ENCODE measurements around the gene NR6A1. TPM values are rescaled to one million over a fixed set of nuclear protein-coding genes. Genes with fewer than 3 reads are reported as not detected.

The NR6A1 gene
- total and polyA plus RNA-seq, 2 of the 13 experiments (the other 11 are each of a cell fraction or from before 2014, with no cell fraction given): 28.1 to 31.5 TPM

- Histone ChIP-seq H4K20me1 (ENCODE audit: insufficient read depth, low read length) (no peaks in the 10 kb centered on the region), H3K27me3 (ENCODE audit: control insufficient read depth in 1 of 2, insufficient read depth in 2 of 2, low read length in 2 of 2) (peaks cover 2 to 22% of the 10 kb centered on the region in 2 experiments; a peak in 4 of 5 replicates), H3K4me1 (ENCODE audit: insufficient read depth, low read length) (peaks cover 54% of the 10 kb centered on the region), H3K4me2 (ENCODE audit: low read depth, low read length) (peak overlapping the region; percentile 34; the same call in 1 of the 2 replicates), H3K79me2 (ENCODE audit: insufficient read depth, low read length) (no peaks in the 10 kb centered on the region), H3K9ac (ENCODE audit: insufficient read depth, low read depth, low read length) (no peak overlapping the region), H2AFZ (ENCODE audit: low read length) (no peak overlapping the region), H3K4me3 (replicated peaks in 1 of 3; ENCODE audit: insufficient read depth in 1 of 3, low read depth in 2 of 3, low read length in 3 of 3) (no peak overlapping the region), H3K36me3 (replicated peaks in 1 of 2; ENCODE audit: control insufficient read depth in 1 of 2, insufficient read depth in 2 of 2, low read length in 2 of 2) (no peaks in the 10 kb centered on the region), H3K9me3 (ENCODE audit: low read length) (no peaks in the 10 kb centered on the region), H3K27ac (ENCODE audit: extremely low read length, insufficient read depth, low read length) (no peak overlapping the region)
- ChIA-PET POLR2A (interaction anchor here (1.0 to 1.4 kb wide), 6 partner anchors 17 to 82 kb away, joined by 3 to 7 read pairs (median 3); partner anchors contain the start of gene WDR38), CTCF (ENCODE audit: low intra/inter-chr PET ratio, low total read pairs) (interaction anchor here (4.0 kb wide), 1 partner anchor 74 kb away, joined by 18 read pairs; the partner anchor contains the start of gene WDR38)
- TF ChIP-seq ZNF460 (CRISPR knock-in tag; IDR thresholded peaks at IDR 0.05; ENCODE audit: borderline replicate concordance) (peak; percentile 53; the same call in 1 of the 2 replicates), ZNF768 (CRISPR knock-in tag; IDR thresholded peaks at IDR 0.05) (peak; percentile 85; the same call in 1 of the 2 replicates)
- TF ChIP-seq, protein P1, sequence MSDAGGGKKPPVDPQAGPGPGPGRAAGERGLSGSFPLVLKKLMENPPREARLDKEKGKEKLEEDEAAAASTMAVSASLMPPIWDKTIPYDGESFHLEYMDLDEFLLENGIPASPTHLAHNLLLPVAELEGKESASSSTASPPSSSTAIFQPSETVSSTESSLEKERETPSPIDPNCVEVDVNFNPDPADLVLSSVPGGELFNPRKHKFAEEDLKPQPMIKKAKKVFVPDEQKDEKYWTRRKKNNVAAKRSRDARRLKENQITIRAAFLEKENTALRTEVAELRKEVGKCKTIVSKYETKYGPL (CRISPR knock-in tag; IDR thresholded peaks at IDR 0.05): no peak
- WGBS (ENCODE audit: low lambda C conversion rate): 31% methylated on average over 11 of the region's 11 CpGs
- FAIRE-seq (no peak), DNase-seq (ENCODE audit: low spot score) (no peak), ATAC-seq (no peak)
- no TSS peak for BruUV-seq (replicated peaks)
- in situ Hi-C loops (cut with HindIII; ENCODE audit: extremely low pct_ligation_motif_present, low pct_unique_long_range_greater_than_20kb) (loop anchor here (10.0 kb wide), 1 partner anchor 596 kb away; no protein-coding TSS in a partner anchor), intact Hi-C loops (cut with micrococcal nuclease; ENCODE audit: unreplicated experiment) (loop anchor here (5.0 to 10.0 kb wide), 3 partner anchors 39 to 596 kb away; partner anchors contain the start of gene SCAI)
These were observed 7.7 kb upstream of the NR6A1 start for GRCh38 chr9:124778575-124779367.
